Stimulated activated CD4-positive, alpha-beta T cell treated with anti-CD3 and anti-CD28 coated beads, Interleukin-2, amount 100 ng/mL, for 24 hours (primary cell): ENCODE measurements around the gene EPO.
A peak's percentile ranks its signal among the peaks of the same experiment; 100 is the strongest.
"Not testable (repeated sequence)": the region's sequence is repeated elsewhere in the genome, so short reads cannot be mapped to it uniquely, and the experiment has no call there.

Source experiments
- DNase-seq, 2 donors: peaks; one replicate each; pipeline ENCODE4 v3.0.0-alpha.2; 2020

The EPO gene

GRCh38 chr7:100705753-100706671 lies 14.3 kb upstream of the EPO start, which contains the start of gene POP7:
TSS of gene POP7 (plus strand) at chr7:100706121. CDS start at chr7:100706831, 710 bp downstream.
- peak; percentile 99 to 100 for DNase-seq

GRCh38 chr7:100706672-100707311 lies 13.5 kb upstream of the EPO start:
- DNase-seq = no peak

- DNase-seq = no peak
These were observed 11.9 kb upstream of the EPO start for GRCh38 chr7:100708395-100708794.

DNA sequence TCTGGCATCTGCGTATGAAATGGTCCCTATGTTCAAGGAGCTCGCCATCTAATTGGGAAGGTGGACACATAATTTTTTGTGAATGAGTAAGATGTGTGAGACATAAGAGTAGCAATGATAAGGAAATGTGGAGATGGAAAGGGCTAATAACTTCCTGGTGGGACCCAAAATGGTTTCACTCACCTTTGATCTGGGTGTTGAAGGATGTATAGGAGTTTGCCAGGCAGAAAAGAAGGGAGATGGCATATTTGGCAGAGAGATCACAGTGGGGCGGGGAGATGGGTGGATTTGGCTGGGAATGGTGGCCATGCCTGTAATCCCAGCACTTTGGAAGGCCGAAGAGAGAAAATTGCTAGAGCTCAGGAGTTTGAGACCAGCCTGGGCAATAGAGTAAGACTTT lies 9.8 kb upstream of the EPO start:
- DNase-seq = no peak

DNA sequence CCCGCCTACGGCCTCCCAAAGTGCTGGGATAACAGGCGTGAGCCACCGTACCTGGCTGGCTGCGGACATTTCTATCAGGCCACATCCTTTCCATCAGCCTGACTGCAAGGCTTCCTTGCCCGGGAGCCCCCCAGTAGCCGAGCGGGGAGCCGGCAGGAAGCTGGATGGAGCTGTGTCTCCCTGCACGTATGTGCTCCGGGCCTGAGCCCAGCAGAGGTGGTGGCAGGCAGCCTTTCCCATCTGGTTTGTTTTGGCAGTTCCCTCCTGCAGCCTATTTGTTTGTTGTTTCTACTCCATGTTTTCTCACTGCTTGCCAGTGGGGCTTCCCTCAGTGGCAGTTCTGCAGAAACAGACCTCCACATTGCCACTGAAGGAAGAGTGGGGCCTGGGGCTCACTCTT lies 8.9 kb upstream of the EPO start:
- DNase-seq = no peak

GRCh38 chr7:100714725-100715124 lies 5.5 kb upstream of the EPO start:
- no peak for DNase-seq

DNA sequence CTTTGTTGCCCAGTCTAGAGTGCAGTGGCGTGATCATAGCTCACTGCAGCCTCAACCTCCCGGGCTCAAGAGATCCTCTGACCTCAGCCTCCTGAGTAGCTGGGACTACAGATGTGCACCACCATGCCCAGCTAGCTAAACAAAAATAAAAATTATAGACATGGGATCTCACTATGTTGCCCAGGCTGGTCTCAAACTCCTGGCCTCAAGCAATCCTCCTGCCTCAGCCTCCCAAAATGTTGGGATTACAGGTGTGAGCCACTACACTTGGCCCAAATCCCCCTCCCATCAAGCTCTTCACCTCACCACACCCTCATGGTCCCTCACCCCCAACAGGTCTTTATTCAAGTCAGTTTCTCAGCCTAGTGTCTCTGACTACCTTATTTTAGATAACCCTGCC lies 3.2 kb upstream of the EPO start:
- not testable (repeated sequence) for DNase-seq

DNA sequence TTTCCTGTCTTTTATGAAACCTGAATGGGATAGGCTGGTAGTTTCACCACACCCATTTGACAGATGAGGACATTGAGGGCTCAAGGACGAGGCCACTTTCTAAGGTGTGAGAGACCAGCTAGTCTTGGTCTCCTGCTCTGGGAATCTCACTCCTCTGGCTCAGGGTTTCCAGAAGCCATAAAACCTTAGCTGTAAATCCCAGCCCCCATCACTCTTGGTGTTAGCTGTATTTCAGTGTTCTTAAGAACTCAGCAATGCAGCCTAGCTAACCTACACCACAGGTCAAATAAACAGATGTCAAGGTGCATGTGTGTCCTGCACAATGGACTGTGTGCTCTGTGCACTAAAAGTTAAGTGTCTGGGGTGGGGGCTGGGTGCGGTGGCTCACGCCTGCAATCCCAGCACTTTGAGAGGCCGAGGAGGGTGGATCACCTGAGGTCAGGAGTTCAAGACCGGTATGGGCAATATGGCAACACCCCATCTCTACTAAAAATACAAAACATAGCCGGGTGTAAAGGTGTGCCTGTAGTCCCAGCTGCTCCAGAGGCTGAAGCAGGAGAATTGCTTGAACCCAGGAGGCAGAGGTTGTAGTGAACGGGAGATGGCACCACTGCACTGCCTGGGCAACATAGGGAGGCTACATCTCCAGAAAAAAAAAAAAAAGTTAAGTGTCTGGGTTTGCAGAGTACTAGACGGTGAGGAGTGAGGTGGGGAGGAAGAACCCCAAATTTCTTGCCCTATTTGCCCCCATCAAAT lies 567 bp upstream of the EPO start:
- DNase-seq = no peak

DNA sequence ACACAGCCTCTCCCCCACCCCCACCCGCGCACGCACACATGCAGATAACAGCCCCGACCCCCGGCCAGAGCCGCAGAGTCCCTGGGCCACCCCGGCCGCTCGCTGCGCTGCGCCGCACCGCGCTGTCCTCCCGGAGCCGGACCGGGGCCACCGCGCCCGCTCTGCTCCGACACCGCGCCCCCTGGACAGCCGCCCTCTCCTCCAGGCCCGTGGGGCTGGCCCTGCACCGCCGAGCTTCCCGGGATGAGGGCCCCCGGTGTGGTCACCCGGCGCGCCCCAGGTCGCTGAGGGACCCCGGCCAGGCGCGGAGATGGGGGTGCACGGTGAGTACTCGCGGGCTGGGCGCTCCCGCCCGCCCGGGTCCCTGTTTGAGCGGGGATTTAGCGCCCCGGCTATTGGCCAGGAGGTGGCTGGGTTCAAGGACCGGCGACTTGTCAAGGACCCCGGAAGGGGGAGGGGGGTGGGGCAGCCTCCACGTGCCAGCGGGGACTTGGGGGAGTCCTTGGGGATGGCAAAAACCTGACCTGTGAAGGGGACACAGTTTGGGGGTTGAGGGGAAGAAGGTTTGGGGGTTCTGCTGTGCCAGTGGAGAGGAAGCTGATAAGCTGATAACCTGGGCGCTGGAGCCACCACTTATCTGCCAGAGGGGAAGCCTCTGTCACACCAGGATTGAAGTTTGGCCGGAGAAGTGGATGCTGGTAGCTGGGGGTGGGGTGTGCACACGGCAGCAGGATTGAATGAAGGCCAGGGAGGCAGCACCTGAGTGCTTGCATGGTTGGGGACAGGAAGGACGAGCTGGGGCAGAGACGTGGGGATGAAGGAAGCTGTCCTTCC lies 620 bp downstream of the EPO start:
- DNase-seq = no peak

DNA sequence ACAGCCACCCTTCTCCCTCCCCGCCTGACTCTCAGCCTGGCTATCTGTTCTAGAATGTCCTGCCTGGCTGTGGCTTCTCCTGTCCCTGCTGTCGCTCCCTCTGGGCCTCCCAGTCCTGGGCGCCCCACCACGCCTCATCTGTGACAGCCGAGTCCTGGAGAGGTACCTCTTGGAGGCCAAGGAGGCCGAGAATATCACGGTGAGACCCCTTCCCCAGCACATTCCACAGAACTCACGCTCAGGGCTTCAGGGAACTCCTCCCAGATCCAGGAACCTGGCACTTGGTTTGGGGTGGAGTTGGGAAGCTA lies 1.2 kb downstream of the EPO start:
- no peak for DNase-seq

DNA sequence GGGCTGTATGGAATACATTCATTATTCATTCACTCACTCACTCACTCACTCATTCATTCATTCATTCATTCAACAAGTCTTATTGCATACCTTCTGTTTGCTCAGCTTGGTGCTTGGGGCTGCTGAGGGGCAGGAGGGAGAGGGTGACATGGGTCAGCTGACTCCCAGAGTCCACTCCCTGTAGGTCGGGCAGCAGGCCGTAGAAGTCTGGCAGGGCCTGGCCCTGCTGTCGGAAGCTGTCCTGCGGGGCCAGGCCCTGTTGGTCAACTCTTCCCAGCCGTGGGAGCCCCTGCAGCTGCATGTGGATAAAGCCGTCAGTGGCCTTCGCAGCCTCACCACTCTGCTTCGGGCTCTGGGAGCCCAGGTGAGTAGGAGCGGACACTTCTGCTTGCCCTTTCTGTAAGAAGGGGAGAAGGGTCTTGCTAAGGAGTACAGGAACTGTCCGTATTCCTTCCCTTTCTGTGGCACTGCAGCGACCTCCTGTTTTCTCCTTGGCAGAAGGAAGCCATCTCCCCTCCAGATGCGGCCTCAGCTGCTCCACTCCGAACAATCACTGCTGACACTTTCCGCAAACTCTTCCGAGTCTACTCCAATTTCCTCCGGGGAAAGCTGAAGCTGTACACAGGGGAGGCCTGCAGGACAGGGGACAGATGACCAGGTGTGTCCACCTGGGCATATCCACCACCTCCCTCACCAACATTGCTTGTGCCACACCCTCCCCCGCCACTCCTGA lies 2.4 kb downstream of the EPO start:
- DNase-seq = no peak

GRCh38 chr7:100723732-100724275 lies 3.5 kb downstream of the EPO start:
- DNase-seq = no peak

DNA sequence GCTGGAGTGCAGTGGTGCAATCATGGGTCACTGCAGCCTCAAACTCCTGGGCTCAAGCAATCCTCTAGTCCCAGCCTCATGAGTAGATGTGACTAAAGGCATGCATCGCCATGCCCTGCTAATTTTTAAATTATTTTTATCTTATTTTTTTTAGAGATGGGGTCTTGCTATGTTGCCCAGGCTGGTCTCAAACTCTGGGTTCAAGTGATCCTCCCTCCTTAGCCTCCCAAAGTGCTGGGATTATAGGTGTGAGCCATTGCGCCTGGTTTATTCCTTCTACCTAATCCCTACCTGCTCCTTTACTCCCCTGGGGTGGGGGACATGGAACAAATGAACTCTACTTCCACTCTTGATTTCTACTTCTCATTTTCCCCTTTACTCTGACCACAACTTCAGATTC lies 4.1 kb downstream of the EPO start:
- not testable (repeated sequence) for DNase-seq

- no peak for DNase-seq
These were observed 6.9 kb downstream of the EPO start for GRCh38 chr7:100726996-100727761.

DNA sequence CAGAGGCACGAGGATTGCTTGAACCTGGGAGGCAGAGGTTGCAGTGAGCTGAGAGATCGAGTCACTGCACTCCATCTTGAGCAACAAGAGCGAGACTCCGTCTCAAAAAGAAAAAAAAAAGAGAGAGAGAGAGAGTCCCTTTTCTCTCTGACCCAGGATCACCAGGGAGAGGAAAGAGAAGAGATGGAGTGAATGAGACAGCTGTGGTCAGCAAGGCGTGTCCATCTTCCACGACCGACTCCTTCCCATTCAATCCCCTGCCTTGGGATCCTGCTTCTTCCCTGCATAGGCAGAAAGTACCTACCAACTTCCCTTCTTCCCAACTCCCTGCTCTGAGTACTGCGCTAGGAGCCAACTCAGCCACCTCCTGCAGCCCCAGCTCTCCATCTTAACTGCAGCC lies 7.9 kb downstream of the EPO start:
- no peak for DNase-seq

GRCh38 chr7:100730136-100730800 lies 10.0 kb downstream of the EPO start:
- no peak for DNase-seq

DNA sequence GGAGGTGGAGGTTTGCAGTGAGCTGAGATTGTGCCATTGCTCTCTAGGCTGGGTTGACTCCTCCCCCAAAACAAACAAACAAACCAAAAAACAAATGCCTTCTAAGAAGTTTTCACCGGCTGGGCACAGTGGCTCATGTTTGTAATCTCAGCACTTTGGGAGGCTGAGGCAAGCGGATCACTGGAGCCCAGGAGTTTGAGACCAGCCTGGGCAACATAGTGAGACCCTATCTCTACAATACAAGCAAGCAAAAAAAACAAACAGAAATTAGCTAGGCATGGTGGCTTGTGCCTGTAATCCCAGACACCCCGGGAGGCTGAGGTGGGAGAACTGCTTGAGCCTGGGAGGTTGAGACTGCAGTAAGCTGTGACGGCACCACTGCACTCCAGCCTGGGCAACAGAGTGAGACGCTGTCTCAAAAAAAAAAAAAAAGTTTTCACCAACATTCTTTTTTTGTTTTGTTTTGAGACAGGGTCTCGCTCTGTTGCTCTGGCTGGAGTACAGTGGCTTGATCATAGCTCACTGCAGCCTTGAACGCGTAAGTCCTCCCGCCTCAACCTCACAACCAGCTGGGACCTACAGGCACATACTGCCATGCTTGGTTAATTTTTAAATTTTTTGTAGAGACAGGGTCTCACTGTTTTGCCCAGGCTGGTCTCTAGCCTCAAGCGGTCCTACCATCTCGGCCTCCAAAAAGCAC lies 11.8 kb downstream of the EPO start:
- no peak for DNase-seq

DNA sequence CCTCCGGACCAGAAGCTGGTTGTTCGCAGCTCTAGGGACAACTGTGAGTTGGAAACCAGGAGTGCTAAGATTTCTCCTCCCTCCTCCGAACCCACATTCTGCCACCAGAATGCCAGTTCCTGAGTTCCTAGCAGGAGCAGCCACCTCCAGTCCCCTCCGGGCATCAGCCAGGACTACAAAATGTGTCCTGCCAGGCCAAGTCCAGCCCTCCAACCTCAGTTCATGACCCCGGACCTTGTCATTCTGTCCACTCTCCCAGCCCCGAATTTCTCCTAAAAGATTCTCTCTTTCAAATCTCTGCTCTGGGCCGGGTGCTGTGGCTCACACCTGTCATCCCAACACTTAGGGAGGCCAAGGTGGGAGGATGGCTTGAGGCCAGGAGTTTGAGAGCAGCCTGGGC lies 15.5 kb downstream of the EPO start:
- DNase-seq = no peak

GRCh38 chr7:100736671-100737070 lies 16.4 kb downstream of the EPO start:
- no peak for DNase-seq

DNA sequence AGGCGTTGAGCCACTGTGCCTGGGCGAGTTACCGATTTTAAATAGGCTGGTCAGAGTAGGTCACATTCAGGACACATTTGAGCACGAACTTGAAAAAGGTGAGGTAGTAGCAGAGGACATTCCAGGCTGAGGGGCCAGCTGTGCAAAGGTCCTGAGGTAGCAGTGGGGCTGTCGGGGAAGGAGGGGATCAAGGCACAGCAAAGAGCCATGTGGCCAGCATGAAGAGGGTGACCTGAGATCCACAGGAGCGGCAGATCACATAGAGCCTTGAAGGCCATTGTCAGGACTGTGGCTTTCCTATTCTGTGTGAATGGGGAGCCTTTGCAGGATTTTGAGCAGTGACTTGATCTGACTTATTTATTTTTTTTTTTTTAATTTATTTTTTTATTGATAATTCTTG lies 19.7 kb downstream of the EPO start:
- DNase-seq = no peak
